Activated CD8-positive, alpha-beta memory T cell treated with anti-CD3 and anti-CD28 coated beads, Interleukin-2, amount 50 U/mL, for 48 hours (primary cell): ENCODE measurements around the gene TSPAN11.

ENCODE experiments used
- DNase-seq: peaks from one replicate; pipeline ENCODE4 v3.0.0-alpha.2; 2020

The TSPAN11 gene

GRCh38 chr12:30980955-30981662, 54.6 kb downstream of the TSPAN11 start:
- DNase-seq: no peak

- no peak for DNase-seq
Measured at GRCh38 chr12:30982413-30982812, 55.9 kb downstream of the TSPAN11 start.

- peak; percentile 60 for DNase-seq
Measured at GRCh38 chr12:30985814-30986452, 59.4 kb downstream of the TSPAN11 start.

- DNase-seq: no peak
Measured at GRCh38 chr12:30988086-30988485, 61.5 kb downstream of the TSPAN11 start.

GRCh38 chr12:30988646-30989286, 62.2 kb downstream of the TSPAN11 start:
- DNase-seq: no peak

- no peak for DNase-seq
Measured at GRCh38 chr12:30989754-30990153, 63.2 kb downstream of the TSPAN11 start.

- no peak for DNase-seq
Measured at GRCh38 chr12:30990316-30990715, 63.8 kb downstream of the TSPAN11 start.

GRCh38 chr12:30990776-30991175, 64.2 kb downstream of the TSPAN11 start:
- no peak for DNase-seq

GRCh38 chr12:30991466-30991865, 64.9 kb downstream of the TSPAN11 start:
- DNase-seq: no peak

GRCh38 chr12:30992381-30992780, 65.8 kb downstream of the TSPAN11 start:
- DNase-seq: no peak

GRCh38 chr12:30993766-30994165, 67.2 kb downstream of the TSPAN11 start:
- DNase-seq: no peak

GRCh38 chr12:30994274-30994673, 67.7 kb downstream of the TSPAN11 start:
- no peak for DNase-seq

GRCh38 chr12:30996255-30996654, 69.7 kb downstream of the TSPAN11 start:
- no peak for DNase-seq

GRCh38 chr12:30996752-30997151, 70.2 kb downstream of the TSPAN11 start:
- no peak for DNase-seq

GRCh38 chr12:30997685-30998440, 71.3 kb downstream of the TSPAN11 start:
- no peak for DNase-seq

- no peak for DNase-seq
Measured at GRCh38 chr12:30999011-30999410, 72.5 kb downstream of the TSPAN11 start.

- no peak for DNase-seq
Measured at GRCh38 chr12:30999723-31000122, 73.2 kb downstream of the TSPAN11 start.

- DNase-seq: no peak
Measured at GRCh38 chr12:31000751-31001150, 74.2 kb downstream of the TSPAN11 start.

- DNase-seq: no peak
Measured at GRCh38 chr12:31001581-31002360, 75.2 kb downstream of the TSPAN11 start.

- DNase-seq: no peak
Measured at GRCh38 chr12:31002361-31002725, 75.8 kb downstream of the TSPAN11 start.

GRCh38 chr12:31002999-31003398, 76.5 kb downstream of the TSPAN11 start:
- DNase-seq: no peak

- DNase-seq: no peak
Measured at GRCh38 chr12:31003861-31004640, 77.5 kb downstream of the TSPAN11 start.
